ENCODE results near the gene SEMA6A. TPM values are rescaled to one million over a fixed set of nuclear protein-coding genes. Genes with fewer than 3 reads are reported as not detected.

SEMA6A gene
- total and polyA plus RNA-seq, 7 donors, result 1.1 to 7.6 (median 3.1) TPM

- no peak overlapping the region for H3K27ac ChIP-seq
- H3K27me3 ChIP-seq (ENCODE audit: insufficient read depth in 3 of 3, low read length in 2 of 3), result no peaks in the 10 kb centered on the region
- WGBS, 3 donors, result 84 to 96% (median 91%) methylated on average over 1 of the region's 1 CpG
- no peaks in the 10 kb centered on the region for H3K4me1 ChIP-seq
- no peak for TF ChIP-seq CTCF (IDR thresholded peaks at IDR 0.05)
- no peak for ATAC-seq
- H3K9me3 ChIP-seq, result no peaks in the 10 kb centered on the region
- no peaks in the 10 kb centered on the region for H3K36me3 ChIP-seq (ENCODE audit: insufficient read depth in 1 of 2, low read depth in 1 of 2)
- intact Hi-C loops (cut with DNase I), result no loop called here
- H3K4me3 ChIP-seq, result no peak overlapping the region
- no peak for DNase-seq
Observed at GRCh38 chr5:116419258-116419657, 155.4 kb downstream of the SEMA6A start.

GRCh38 chr5:116418774-116419173 lies 155.8 kb downstream of the SEMA6A start:
- ATAC-seq, result no peak
- 87 to 91% (median 89%) methylated on average over 3 of the region's 3 CpGs for WGBS, 3 donors

GRCh38 chr5:116418016-116418415 lies 156.6 kb downstream of the SEMA6A start:
- H3K36me3 ChIP-seq (ENCODE audit: insufficient read depth in 1 of 2, low read depth in 1 of 2), result peaks cover 0 to 3% of the 10 kb centered on the region in 2 donors
- H3K27me3 ChIP-seq (ENCODE audit: insufficient read depth in 3 of 3, low read length in 2 of 3), result no peaks in the 10 kb centered on the region
- no peak for TF ChIP-seq CTCF (IDR thresholded peaks at IDR 0.05)
- no peaks in the 10 kb centered on the region for H3K9me3 ChIP-seq
- WGBS, 3 donors, result 75 to 91% (median 81%) methylated on average over 2 of the region's 2 CpGs
- H3K4me3 ChIP-seq, result no peak overlapping the region
- no peaks in the 10 kb centered on the region for H3K4me1 ChIP-seq
- DNase-seq, result no peak
- no peak overlapping the region for H3K27ac ChIP-seq
- intact Hi-C loops (cut with DNase I), result no loop called here
- ATAC-seq, result no peak

More at GRCh38 chr5:116418774-116419173, 155.8 kb downstream of the SEMA6A start:
- no peak for TF ChIP-seq CTCF (IDR thresholded peaks at IDR 0.05)
- no peak for DNase-seq
- intact Hi-C loops (cut with DNase I), result no loop called here
- Histone ChIP-seq H3K27ac (no peak overlapping the region), H3K4me3 (no peak overlapping the region), H3K9me3 (no peaks in the 10 kb centered on the region), H3K27me3 (ENCODE audit: insufficient read depth in 3 of 3, low read length in 2 of 3) (no peaks in the 10 kb centered on the region), H3K4me1 (no peaks in the 10 kb centered on the region), H3K36me3 (ENCODE audit: insufficient read depth in 1 of 2, low read depth in 1 of 2) (no peaks in the 10 kb centered on the region)

GRCh38 chr5:116415989-116416388 lies 158.6 kb downstream of the SEMA6A start:
- peaks cover 10% of the 10 kb centered on the region for H3K4me1 ChIP-seq
- no peak for ATAC-seq
- WGBS, 3 donors, result 41 to 62% (median 42%) methylated on average over 5 of the region's 5 CpGs
- H3K4me3 ChIP-seq, result no peak overlapping the region
- H3K36me3 ChIP-seq (ENCODE audit: insufficient read depth in 1 of 2, low read depth in 1 of 2), result peaks cover 0 to 3% of the 10 kb centered on the region in 2 donors
- no peak overlapping the region for H3K27ac ChIP-seq
- H3K27me3 ChIP-seq (ENCODE audit: insufficient read depth in 3 of 3, low read length in 2 of 3), result no peaks in the 10 kb centered on the region
- intact Hi-C loops (cut with DNase I), result no loop called here
- TF ChIP-seq CTCF (IDR thresholded peaks at IDR 0.05), result no peak
- H3K9me3 ChIP-seq, result no peaks in the 10 kb centered on the region
- DNase-seq, result no peak

GRCh38 chr5:116415182-116415581 lies 159.4 kb downstream of the SEMA6A start:
- H3K9me3 ChIP-seq, result no peaks in the 10 kb centered on the region
- no peak for DNase-seq
- TF ChIP-seq CTCF (IDR thresholded peaks at IDR 0.05), result no peak
- WGBS, 3 donors, result 47 to 63% (median 58%) methylated on average over 1 of the region's 1 CpG
- H3K4me1 ChIP-seq, result peaks cover 18% of the 10 kb centered on the region
- intact Hi-C loops (cut with DNase I), result no loop called here
- no peak overlapping the region for H3K27ac ChIP-seq
- H3K27me3 ChIP-seq (ENCODE audit: insufficient read depth in 3 of 3, low read length in 2 of 3), result no peaks in the 10 kb centered on the region
- no peak for ATAC-seq
- H3K36me3 ChIP-seq (ENCODE audit: insufficient read depth in 1 of 2, low read depth in 1 of 2), result peaks cover 0 to 3% of the 10 kb centered on the region in 2 donors
- no peak overlapping the region for H3K4me3 ChIP-seq
